Measurements from ENCODE around the gene OSBPL7.

DNA sequence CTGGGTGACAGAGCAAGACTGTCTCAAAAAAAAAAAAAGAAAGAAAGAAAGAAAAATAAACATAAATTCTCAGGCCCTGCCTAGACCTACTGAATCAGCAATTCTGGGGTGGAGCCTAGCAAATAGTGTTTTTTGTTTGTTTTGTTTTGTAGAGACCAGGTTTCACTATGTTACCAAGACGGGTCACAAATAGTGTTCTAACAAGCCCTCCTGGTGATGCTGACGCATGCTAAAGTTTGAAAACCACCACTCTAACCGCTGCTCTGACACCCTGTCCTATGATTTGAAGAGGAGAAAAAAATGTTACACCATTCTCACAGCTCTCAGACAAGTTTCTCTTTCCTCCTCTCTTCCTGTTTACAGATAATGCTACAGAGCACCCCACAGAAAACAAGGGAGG, 8.3 kb upstream of the OSBPL7 start:
- TF ChIP-seq, protein P1, sequence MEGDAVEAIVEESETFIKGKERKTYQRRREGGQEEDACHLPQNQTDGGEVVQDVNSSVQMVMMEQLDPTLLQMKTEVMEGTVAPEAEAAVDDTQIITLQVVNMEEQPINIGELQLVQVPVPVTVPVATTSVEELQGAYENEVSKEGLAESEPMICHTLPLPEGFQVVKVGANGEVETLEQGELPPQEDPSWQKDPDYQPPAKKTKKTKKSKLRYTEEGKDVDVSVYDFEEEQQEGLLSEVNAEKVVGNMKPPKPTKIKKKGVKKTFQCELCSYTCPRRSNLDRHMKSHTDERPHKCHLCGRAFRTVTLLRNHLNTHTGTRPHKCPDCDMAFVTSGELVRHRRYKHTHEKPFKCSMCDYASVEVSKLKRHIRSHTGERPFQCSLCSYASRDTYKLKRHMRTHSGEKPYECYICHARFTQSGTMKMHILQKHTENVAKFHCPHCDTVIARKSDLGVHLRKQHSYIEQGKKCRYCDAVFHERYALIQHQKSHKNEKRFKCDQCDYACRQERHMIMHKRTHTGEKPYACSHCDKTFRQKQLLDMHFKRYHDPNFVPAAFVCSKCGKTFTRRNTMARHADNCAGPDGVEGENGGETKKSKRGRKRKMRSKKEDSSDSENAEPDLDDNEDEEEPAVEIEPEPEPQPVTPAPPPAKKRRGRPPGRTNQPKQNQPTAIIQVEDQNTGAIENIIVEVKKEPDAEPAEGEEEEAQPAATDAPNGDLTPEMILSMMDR (IDR thresholded peaks at IDR 0.05) = no peak
- TF ChIP-seq EZH2 (IDR thresholded peaks at IDR 0.05; ENCODE audit: borderline replicate concordance, insufficient read depth, low read depth, low read length, poor library complexity, severe bottlenecking) = no peak
